ENCODE data around the gene SFMBT2.

The SFMBT2 gene

GRCh38 chr10:7383442-7383841 is 27.4 kb downstream of the SFMBT2 start:
- CTCF ChIA-PET: interaction anchor here (1.0 kb wide), 1 partner anchor 42 kb away, joined by 4 read pairs; no protein-coding TSS in a partner anchor
- Histone ChIP-seq H3K4me3 (ENCODE audit: control insufficient read depth in 1 of 7, extremely low read depth in 1 of 7, insufficient read depth in 4 of 7, low read depth in 2 of 7, low read length in 6 of 7) (no peak overlapping the region), H3K27ac (ENCODE audit: insufficient read depth in 1 of 2, low read depth in 1 of 2, low read length in 2 of 2, poor library complexity in 1 of 2, severe bottlenecking in 2 of 2) (no peak overlapping the region), H3K9me3 (ENCODE audit: control extremely low read depth in 1 of 5, control insufficient read depth in 4 of 5, insufficient read depth in 2 of 5, low read depth in 1 of 5, low read length in 4 of 5) (no peaks in the 10 kb centered on the region), H3K4me1 (ENCODE audit: control extremely low read depth in 1 of 4, control insufficient read depth in 4 of 4, insufficient read depth in 4 of 4, low read length in 3 of 4) (peaks cover 0 to 3% (median 0%) of the 10 kb centered on the region in 4 experiments), H3K27me3 (replicated peaks in 2 of 5; ENCODE audit: control insufficient read depth in 4 of 5, insufficient read depth in 5 of 5, low read length in 4 of 5) (no peaks in the 10 kb centered on the region), H3K36me3 (ENCODE audit: control insufficient read depth in 4 of 4, insufficient read depth in 4 of 4, low read length in 3 of 4) (peaks cover 5 to 16% (median 9%) of the 10 kb centered on the region in 4 experiments)
- DNase-seq: peak in 1 of 3 donors; percentile 20
- POLR2A ChIA-PET: no interaction called here
- WGBS (ENCODE audit: insufficient coverage): 75% methylated on average over 6 of the region's 7 CpGs

GRCh38 chr10:7380704-7381241 is 30.1 kb downstream of the SFMBT2 start:
- Histone ChIP-seq H3K27ac (ENCODE audit: insufficient read depth in 1 of 2, low read depth in 1 of 2, low read length in 2 of 2, poor library complexity in 1 of 2, severe bottlenecking in 2 of 2) (no peak overlapping the region), H3K9me3 (ENCODE audit: control extremely low read depth in 1 of 5, control insufficient read depth in 4 of 5, insufficient read depth in 2 of 5, low read depth in 1 of 5, low read length in 4 of 5) (no peaks in the 10 kb centered on the region), H3K4me3 (ENCODE audit: control insufficient read depth in 1 of 7, extremely low read depth in 1 of 7, insufficient read depth in 4 of 7, low read depth in 2 of 7, low read length in 6 of 7) (no peak overlapping the region), H3K27me3 (replicated peaks in 2 of 5; ENCODE audit: control insufficient read depth in 4 of 5, insufficient read depth in 5 of 5, low read length in 4 of 5) (no peaks in the 10 kb centered on the region), H3K4me1 (ENCODE audit: control extremely low read depth in 1 of 4, control insufficient read depth in 4 of 4, insufficient read depth in 4 of 4, low read length in 3 of 4) (peaks cover 0 to 3% (median 0%) of the 10 kb centered on the region in 4 experiments), H3K36me3 (ENCODE audit: control insufficient read depth in 4 of 4, insufficient read depth in 4 of 4, low read length in 3 of 4) (peaks cover 5 to 27% (median 11%) of the 10 kb centered on the region in 4 experiments)
- ChIA-PET CTCF (no interaction called here), POLR2A (interaction anchor here (0.7 kb wide), 1 partner anchor 16 kb away, joined by 3 read pairs; no protein-coding TSS in a partner anchor)
- 90% methylated on average over 3 of the region's 5 CpGs for WGBS (ENCODE audit: insufficient coverage)
- peak in 1 of 3 donors; percentile 2 for DNase-seq

- no peaks in the 10 kb centered on the region for H3K27me3 ChIP-seq (replicated peaks in 2 of 5; ENCODE audit: control insufficient read depth in 4 of 5, insufficient read depth in 5 of 5, low read length in 4 of 5)
- H3K27ac ChIP-seq (ENCODE audit: insufficient read depth in 1 of 2, low read depth in 1 of 2, low read length in 2 of 2, poor library complexity in 1 of 2, severe bottlenecking in 2 of 2): no peak overlapping the region
- ChIA-PET CTCF (interaction anchor here (0.6 kb wide), 1 partner anchor 223 kb away, joined by 3 read pairs; no protein-coding TSS in a partner anchor), POLR2A (no interaction called here)
- peaks cover 6 to 34% (median 15%) of the 10 kb centered on the region in 4 experiments for H3K36me3 ChIP-seq (ENCODE audit: control insufficient read depth in 4 of 4, insufficient read depth in 4 of 4, low read length in 3 of 4)
- peaks cover 0 to 4% (median 2%) of the 10 kb centered on the region in 5 experiments for H3K9me3 ChIP-seq (ENCODE audit: control extremely low read depth in 1 of 5, control insufficient read depth in 4 of 5, insufficient read depth in 2 of 5, low read depth in 1 of 5, low read length in 4 of 5)
- 93% methylated on average over 4 of the region's 8 CpGs for WGBS (ENCODE audit: insufficient coverage)
- H3K4me3 ChIP-seq (ENCODE audit: control insufficient read depth in 1 of 7, extremely low read depth in 1 of 7, insufficient read depth in 4 of 7, low read depth in 2 of 7, low read length in 6 of 7): no peak overlapping the region
- peaks cover 0 to 3% (median 0%) of the 10 kb centered on the region in 4 experiments for H3K4me1 ChIP-seq (ENCODE audit: control extremely low read depth in 1 of 4, control insufficient read depth in 4 of 4, insufficient read depth in 4 of 4, low read length in 3 of 4)
- peak in 1 of 3 donors; percentile 15 for DNase-seq
These were observed 32.0 kb downstream of the SFMBT2 start for GRCh38 chr10:7378602-7379403.

GRCh38 chr10:7377614-7378248 is 33.1 kb downstream of the SFMBT2 start:
- no peak overlapping the region for H3K4me3 ChIP-seq (ENCODE audit: control insufficient read depth in 1 of 7, extremely low read depth in 1 of 7, insufficient read depth in 4 of 7, low read depth in 2 of 7, low read length in 6 of 7)
- ChIA-PET CTCF (no interaction called here), POLR2A (no interaction called here)
- 94% methylated on average over 3 of the region's 7 CpGs for WGBS (ENCODE audit: insufficient coverage)
- peaks cover 0 to 15% (median 12%) of the 10 kb centered on the region in 5 experiments for H3K9me3 ChIP-seq (ENCODE audit: control extremely low read depth in 1 of 5, control insufficient read depth in 4 of 5, insufficient read depth in 2 of 5, low read depth in 1 of 5, low read length in 4 of 5)
- peaks cover 0 to 3% (median 0%) of the 10 kb centered on the region in 4 experiments for H3K4me1 ChIP-seq (ENCODE audit: control extremely low read depth in 1 of 4, control insufficient read depth in 4 of 4, insufficient read depth in 4 of 4, low read length in 3 of 4)
- H3K27ac ChIP-seq (ENCODE audit: insufficient read depth in 1 of 2, low read depth in 1 of 2, low read length in 2 of 2, poor library complexity in 1 of 2, severe bottlenecking in 2 of 2): no peak overlapping the region
- H3K36me3 ChIP-seq (ENCODE audit: control insufficient read depth in 4 of 4, insufficient read depth in 4 of 4, low read length in 3 of 4): peaks cover 15 to 45% (median 25%) of the 10 kb centered on the region in 4 experiments
- H3K27me3 ChIP-seq (replicated peaks in 2 of 5; ENCODE audit: control insufficient read depth in 4 of 5, insufficient read depth in 5 of 5, low read length in 4 of 5): no peaks in the 10 kb centered on the region
- no peak for DNase-seq

- H3K4me1 ChIP-seq (ENCODE audit: control extremely low read depth in 1 of 4, control insufficient read depth in 4 of 4, insufficient read depth in 4 of 4, low read length in 3 of 4): peaks cover 0 to 3% (median 0%) of the 10 kb centered on the region in 4 experiments
- H3K27ac ChIP-seq (ENCODE audit: insufficient read depth in 1 of 2, low read depth in 1 of 2, low read length in 2 of 2, poor library complexity in 1 of 2, severe bottlenecking in 2 of 2): no peak overlapping the region
- DNase-seq: no peak
- H3K36me3 ChIP-seq (ENCODE audit: control insufficient read depth in 4 of 4, insufficient read depth in 4 of 4, low read length in 3 of 4): peaks cover 15 to 46% (median 28%) of the 10 kb centered on the region in 4 experiments
- H3K9me3 ChIP-seq (ENCODE audit: control extremely low read depth in 1 of 5, control insufficient read depth in 4 of 5, insufficient read depth in 2 of 5, low read depth in 1 of 5, low read length in 4 of 5): peaks cover 0 to 17% (median 16%) of the 10 kb centered on the region in 5 experiments
- ChIA-PET CTCF (interaction anchor here (1.3 kb wide), 1 partner anchor 37 kb away, joined by 3 read pairs; no protein-coding TSS in a partner anchor), POLR2A (no interaction called here)
- peak overlapping the region in 1 of 7 experiments; percentile 6 for H3K4me3 ChIP-seq (ENCODE audit: control insufficient read depth in 1 of 7, extremely low read depth in 1 of 7, insufficient read depth in 4 of 7, low read depth in 2 of 7, low read length in 6 of 7)
- H3K27me3 ChIP-seq (replicated peaks in 2 of 5; ENCODE audit: control insufficient read depth in 4 of 5, insufficient read depth in 5 of 5, low read length in 4 of 5): no peaks in the 10 kb centered on the region
- WGBS (ENCODE audit: insufficient coverage): 100% methylated on average over 4 of the region's 5 CpGs
These were observed 36.0 kb downstream of the SFMBT2 start for GRCh38 chr10:7374795-7375194.

GRCh38 chr10:7373039-7373438 is 37.8 kb downstream of the SFMBT2 start:
- DNase-seq: no peak
- Histone ChIP-seq H3K36me3 (ENCODE audit: control insufficient read depth in 4 of 4, insufficient read depth in 4 of 4, low read length in 3 of 4) (peaks cover 24 to 50% (median 36%) of the 10 kb centered on the region in 4 experiments), H3K9me3 (ENCODE audit: control extremely low read depth in 1 of 5, control insufficient read depth in 4 of 5, insufficient read depth in 2 of 5, low read depth in 1 of 5, low read length in 4 of 5) (peaks cover 0 to 17% (median 16%) of the 10 kb centered on the region in 5 experiments), H3K27me3 (replicated peaks in 2 of 5; ENCODE audit: control insufficient read depth in 4 of 5, insufficient read depth in 5 of 5, low read length in 4 of 5) (no peaks in the 10 kb centered on the region), H3K4me1 (ENCODE audit: control extremely low read depth in 1 of 4, control insufficient read depth in 4 of 4, insufficient read depth in 4 of 4, low read length in 3 of 4) (no peaks in the 10 kb centered on the region), H3K27ac (ENCODE audit: insufficient read depth in 1 of 2, low read depth in 1 of 2, low read length in 2 of 2, poor library complexity in 1 of 2, severe bottlenecking in 2 of 2) (no peak overlapping the region), H3K4me3 (ENCODE audit: control insufficient read depth in 1 of 7, extremely low read depth in 1 of 7, insufficient read depth in 4 of 7, low read depth in 2 of 7, low read length in 6 of 7) (no peak overlapping the region)
- ChIA-PET POLR2A (no interaction called here), CTCF (no interaction called here)
- 92% methylated on average over 2 of the region's 6 CpGs for WGBS (ENCODE audit: insufficient coverage)

All from common myeloid progenitor, CD34-positive (primary cell).